ENCODE data around the gene TSPAN14.
"Not testable (repeated sequence)": the region's sequence is repeated elsewhere in the genome, so short reads cannot be mapped to it uniquely, and the experiment has no call there.

TSPAN14 gene

GRCh38 chr10:80465839-80466590, 11.9 kb downstream of the TSPAN14 start:
- in situ Hi-C loops (cut with MboI; ENCODE audit: low sequenced_read_pairs) = no loop called here

GRCh38 chr10:80466724-80467326, 12.7 kb downstream of the TSPAN14 start:
- in situ Hi-C loops (cut with MboI; ENCODE audit: low sequenced_read_pairs) = no loop called here

- in situ Hi-C loops (cut with MboI; ENCODE audit: low sequenced_read_pairs) = no loop called here
Observed at GRCh38 chr10:80468002-80468401, 13.9 kb downstream of the TSPAN14 start.

DNA sequence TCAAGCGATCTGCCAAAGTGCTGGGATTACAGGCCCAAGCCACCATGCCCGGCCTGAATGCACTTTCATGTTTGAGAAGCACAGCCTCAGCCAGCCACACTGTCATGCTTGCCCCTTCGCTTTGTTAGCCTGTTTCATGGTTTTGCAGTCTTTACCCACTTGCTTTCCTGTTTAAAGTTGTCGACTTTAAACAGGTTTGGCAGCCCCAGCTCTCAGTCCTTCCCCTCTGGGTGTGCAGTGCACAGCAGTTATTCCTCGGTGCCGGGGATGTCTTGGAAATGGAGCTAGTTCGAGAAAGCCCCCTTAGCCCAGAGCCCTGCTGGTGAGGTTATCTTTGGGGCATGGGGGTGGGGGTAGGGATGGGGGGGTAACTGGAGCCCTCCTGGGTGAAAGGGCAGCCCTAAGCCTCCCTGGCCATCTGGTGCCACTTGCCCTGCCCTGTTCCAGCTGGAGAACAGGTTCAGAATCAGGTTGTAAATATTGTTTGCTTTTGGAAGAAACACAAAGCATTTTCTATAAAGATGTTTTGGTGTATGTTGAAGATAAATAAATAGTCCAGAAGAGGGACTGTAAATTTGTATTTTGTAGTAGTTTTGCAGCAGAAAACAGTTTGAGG, 14.8 kb downstream of the TSPAN14 start:
- in situ Hi-C loops (cut with MboI; ENCODE audit: low sequenced_read_pairs) = no loop called here

DNA sequence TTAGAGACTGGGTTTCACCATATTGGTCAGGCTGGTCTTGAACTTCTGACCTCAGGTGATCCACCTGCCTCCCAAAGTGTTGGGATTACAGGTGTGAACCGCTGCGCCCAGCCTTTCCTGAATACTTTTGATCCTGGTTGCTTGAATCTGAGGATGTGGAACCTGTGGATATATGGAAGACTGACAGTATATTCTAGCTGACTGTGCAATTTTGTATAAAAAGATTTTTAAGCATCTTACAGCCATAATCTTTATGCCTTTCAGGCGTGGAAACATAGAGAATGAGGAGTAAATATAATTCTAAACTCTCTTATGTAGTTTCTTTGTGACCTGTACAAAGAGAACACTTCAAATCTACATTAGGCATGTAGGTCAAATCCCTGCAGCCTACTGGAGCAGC, 16.2 kb downstream of the TSPAN14 start:
- in situ Hi-C loops (cut with MboI; ENCODE audit: low sequenced_read_pairs) = no loop called here

DNA sequence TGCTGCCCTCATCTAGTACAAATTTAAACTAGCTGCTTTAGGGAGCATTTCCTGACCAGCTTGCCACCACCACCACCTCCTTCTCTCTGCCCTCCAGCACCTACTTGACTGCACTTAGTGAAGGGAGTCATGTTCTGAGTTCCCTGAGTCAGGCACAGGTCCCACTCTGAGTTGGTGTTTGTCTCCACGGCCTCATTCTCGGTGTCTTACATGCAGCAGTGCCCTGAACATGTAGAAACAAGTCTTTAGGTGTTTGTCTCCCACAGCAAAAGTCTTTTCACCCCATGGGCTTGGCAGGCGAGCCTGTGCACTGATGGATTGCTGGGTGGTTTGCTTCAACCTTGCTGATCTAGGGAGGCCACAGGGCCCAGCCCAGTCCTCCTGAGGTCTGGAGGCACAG, 16.9 kb downstream of the TSPAN14 start:
- in situ Hi-C loops (cut with MboI; ENCODE audit: low sequenced_read_pairs) = no loop called here

- in situ Hi-C loops (cut with MboI; ENCODE audit: low sequenced_read_pairs) = no loop called here
Observed at GRCh38 chr10:80471715-80472233, 17.7 kb downstream of the TSPAN14 start.

DNA sequence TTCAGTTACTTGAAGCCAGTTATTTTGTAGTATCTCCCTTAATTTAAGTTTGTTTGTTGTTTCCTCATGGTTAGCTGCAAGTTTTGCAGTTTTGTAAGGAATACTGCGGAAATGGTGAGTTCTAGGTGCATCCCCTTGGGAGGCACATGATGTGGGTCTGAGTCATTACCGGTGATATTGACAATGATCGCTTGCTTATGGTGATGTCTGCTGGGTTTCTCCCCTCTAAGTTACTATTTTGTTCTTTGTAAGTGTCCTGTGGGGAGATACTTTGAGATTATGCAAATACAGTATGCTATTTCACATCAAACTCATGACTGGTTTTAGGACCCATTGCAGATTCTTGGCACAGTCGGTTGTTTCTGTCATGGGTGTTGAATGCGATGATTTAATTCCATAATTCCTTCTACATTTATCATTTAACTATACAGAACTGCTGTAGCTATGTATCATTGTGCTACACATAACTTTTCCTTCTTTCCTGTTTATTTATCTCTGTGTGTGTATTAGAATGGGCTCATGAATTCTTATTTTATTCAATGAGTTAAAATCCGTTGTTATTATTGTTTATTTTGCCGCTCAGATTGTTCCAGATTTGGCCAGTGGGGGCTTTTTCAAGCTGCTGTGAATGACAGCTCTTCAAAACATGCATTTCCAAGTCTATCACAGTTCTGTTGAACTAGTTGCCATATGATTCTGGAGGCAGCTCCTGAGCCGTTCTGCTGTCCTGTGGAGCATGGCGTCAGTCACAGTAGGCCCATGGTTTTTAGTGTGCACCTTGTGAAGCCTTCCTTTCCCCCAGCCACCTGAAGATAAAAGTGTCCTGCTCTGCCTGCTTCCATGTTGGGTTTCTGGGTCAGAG, 18.4 kb downstream of the TSPAN14 start:
- in situ Hi-C loops (cut with MboI; ENCODE audit: low sequenced_read_pairs) = no loop called here

GRCh38 chr10:80473096-80473657, 19.1 kb downstream of the TSPAN14 start:
- in situ Hi-C loops (cut with MboI; ENCODE audit: low sequenced_read_pairs) = no loop called here

GRCh38 chr10:80473692-80474596, 19.8 kb downstream of the TSPAN14 start:
- in situ Hi-C loops (cut with MboI; ENCODE audit: low sequenced_read_pairs) = no loop called here

DNA sequence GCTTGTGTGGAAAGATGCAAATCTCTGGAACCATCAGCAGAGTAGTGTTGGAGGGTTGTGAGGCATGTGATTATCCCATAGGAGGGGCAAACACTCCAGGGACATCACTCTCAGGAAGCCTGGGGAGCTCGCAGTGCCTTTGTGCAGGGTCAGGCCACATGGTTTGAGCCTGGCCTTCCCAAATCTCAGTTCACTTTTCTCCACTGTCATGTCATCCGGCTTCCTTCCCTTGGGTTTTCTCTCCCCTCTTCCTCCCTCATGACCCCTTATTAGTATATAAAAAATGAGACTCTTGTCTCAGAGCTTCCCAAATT, 20.4 kb downstream of the TSPAN14 start:
- in situ Hi-C loops (cut with MboI; ENCODE audit: low sequenced_read_pairs) = no loop called here

- in situ Hi-C loops (cut with MboI; ENCODE audit: low sequenced_read_pairs) = no loop called here
Observed at GRCh38 chr10:80474941-80475340, 20.8 kb downstream of the TSPAN14 start.

GRCh38 chr10:80475641-80476040, 21.5 kb downstream of the TSPAN14 start:
- in situ Hi-C loops (cut with MboI; ENCODE audit: low sequenced_read_pairs) = not testable (repeated sequence)

DNA sequence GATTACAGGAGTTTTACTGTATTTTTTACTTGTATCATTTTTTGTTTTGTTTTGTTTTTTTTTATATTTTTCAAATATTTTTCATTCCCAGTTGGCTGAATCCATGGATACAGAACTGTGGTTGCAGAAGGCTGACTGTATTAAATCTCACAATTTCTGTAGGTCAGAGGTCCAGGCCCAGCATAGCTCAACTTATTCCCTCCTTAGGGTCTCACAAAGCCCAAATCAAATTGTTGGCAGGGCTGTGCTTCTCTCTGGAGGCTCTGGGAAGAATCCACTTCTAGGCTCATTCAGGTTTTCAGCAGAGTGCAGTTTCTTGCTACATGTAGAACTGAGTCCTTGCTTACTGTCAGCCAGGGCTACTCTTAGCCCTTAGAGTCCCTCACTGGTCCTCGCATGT, 22.6 kb downstream of the TSPAN14 start:
- in situ Hi-C loops (cut with MboI; ENCODE audit: low sequenced_read_pairs) = no loop called here

DNA sequence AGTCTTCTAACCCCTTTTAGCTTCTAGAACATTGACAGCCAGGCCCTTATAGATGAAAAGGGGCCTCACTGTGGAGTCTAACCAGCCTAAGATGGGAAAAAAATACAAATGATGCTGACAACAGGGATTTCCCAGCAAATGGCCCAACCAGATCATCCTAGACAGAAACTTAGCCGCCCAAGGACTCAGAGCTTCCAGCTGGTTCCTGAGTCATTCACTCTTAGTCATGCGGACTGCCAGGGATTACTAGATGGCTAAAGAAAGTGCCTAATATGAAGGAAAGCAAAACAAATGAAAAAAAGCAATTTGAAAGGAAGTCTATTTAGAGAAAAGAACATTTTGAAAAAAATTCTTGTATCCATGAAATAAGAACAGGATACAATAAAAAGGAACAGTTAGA, 23.7 kb downstream of the TSPAN14 start:
- in situ Hi-C loops (cut with MboI; ENCODE audit: low sequenced_read_pairs) = no loop called here

GRCh38 chr10:80480373-80480772, 26.3 kb downstream of the TSPAN14 start:
- in situ Hi-C loops (cut with MboI; ENCODE audit: low sequenced_read_pairs) = not testable (repeated sequence)

- in situ Hi-C loops (cut with MboI; ENCODE audit: low sequenced_read_pairs) = no loop called here
Observed at GRCh38 chr10:80480852-80481251, 26.7 kb downstream of the TSPAN14 start.

DNA sequence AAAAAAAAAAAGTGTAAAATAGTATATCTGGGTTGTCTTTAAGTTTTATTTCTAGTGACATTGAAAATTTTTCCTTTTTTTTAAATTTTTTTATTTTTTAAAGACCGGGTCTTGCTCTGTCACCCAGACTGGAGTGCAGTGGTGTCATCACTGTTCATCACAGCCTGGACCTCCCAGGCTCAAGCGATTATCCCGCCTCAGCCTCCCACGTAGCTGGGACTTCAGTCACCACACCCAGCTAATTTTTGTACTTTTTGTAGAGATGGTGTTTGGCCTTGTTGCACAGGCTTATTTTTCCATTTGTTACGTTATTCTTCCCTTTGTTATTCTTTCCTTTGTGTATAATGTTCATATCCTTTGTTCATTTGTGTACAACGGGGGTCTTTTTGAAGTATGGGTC, 30.1 kb downstream of the TSPAN14 start:
- in situ Hi-C loops (cut with MboI; ENCODE audit: low sequenced_read_pairs) = no loop called here

GRCh38 chr10:80484676-80485075, 30.6 kb downstream of the TSPAN14 start:
- in situ Hi-C loops (cut with MboI; ENCODE audit: low sequenced_read_pairs) = no loop called here
